ENCODE data around the gene GRIFIN.

DNA sequence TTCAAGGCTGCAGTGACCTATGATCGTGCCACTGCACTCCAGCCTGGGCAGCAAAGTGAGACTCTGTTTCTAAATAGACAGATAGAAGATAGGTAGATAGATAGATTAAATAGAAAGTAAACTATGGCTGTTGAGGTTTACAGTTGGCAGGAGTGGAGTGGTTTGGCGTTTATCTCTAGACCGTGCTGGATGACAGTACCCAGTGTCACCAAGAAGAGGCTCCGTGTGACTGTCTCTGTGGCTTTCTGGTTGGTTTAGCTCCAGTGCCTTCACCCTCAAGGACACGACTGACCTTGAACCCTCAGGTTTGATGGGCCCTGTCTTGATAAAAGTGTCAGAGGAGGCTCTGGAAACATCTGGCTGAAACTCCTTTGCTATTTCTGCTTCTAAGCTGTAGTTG, 41.1 kb downstream of the GRIFIN start:
- TF ChIP-seq EZH2phosphoT487 (IDR thresholded peaks at IDR 0.05; ENCODE audit: borderline replicate concordance, low read length) (no peak), EZH2 (IDR thresholded peaks at IDR 0.05; ENCODE audit: low read length, unreplicated experiment) (no peak), CTCF (conservative IDR thresholded peaks at IDR 0.05; ENCODE audit: low read depth, low read length) (no peak)

Data from PC-3 (cell line).